Transverse colon (tissue), 3 donors: ENCODE results near the gene MYH7B.

Source experiments
- CTCF ChIP-seq, 5 experiments: fragments of 200-600 bp in 3 of 5; fragments of 450-650 bp in 2 of 5; sonication (generic) in 3 of 5; IDR thresholded peaks; 1 replicate in 2 of 5; 2 replicates in 3 of 5; pipeline ENCODE4 v1.5.1; 2016 to 2017; ENCODE audit warnings: antibody characterized with exemption in 5 of 5, inconsistent platforms in 3 of 5, mild to moderate bottlenecking in 2 of 5, moderate library complexity in 1 of 5
- POLR2A ChIP-seq: fragments of 450-650 bp; IDR thresholded peaks from one replicate; pipeline ENCODE4 v1.6.1; 2016; ENCODE audit warnings: antibody characterized with exemption, mild to moderate bottlenecking, moderate library complexity

GRCh38 chr20:34995192-34995591 is 39.5 kb downstream of the MYH7B start:
- TF ChIP-seq CTCF (IDR thresholded peaks at IDR 0.05), result no peak
- TF ChIP-seq POLR2A, result no peak
